HG03460 (cell line): Measurements from ENCODE around the gene CBX1.

Source experiments
- ATAC-seq: cut with Tn5 transposase; IDR thresholded peaks from one replicate; pipeline ENCODE4 v1.9.1; 2021; ENCODE audit not compliant: unreplicated experiment

CBX1 gene

GRCh38 chr17:48101012-48101720 is at the start of gene CBX1:
Gene CBX1 (minus strand): TSS chr17:48101478. CDS start chr17:48077004, 24,474 bp downstream.
- peak; percentile 87 for ATAC-seq

GRCh38 chr17:48150597-48151001 is 49.3 kb upstream of the CBX1 start:
- no peak for ATAC-seq

GRCh38 chr17:48149787-48150463 is 48.6 kb upstream of the CBX1 start:
- ATAC-seq, result no peak

- no peak for ATAC-seq
Observed at GRCh38 chr17:48148854-48149786, 47.8 kb upstream of the CBX1 start.

GRCh38 chr17:48148029-48148770 is 46.9 kb upstream of the CBX1 start:
- ATAC-seq, result no peak

- ATAC-seq, result no peak
Observed at GRCh38 chr17:48144976-48145798, 43.9 kb upstream of the CBX1 start.

GRCh38 chr17:48144231-48144630 is 43.0 kb upstream of the CBX1 start:
- ATAC-seq, result no peak

- no peak for ATAC-seq
Observed at GRCh38 chr17:48143629-48144028, 42.4 kb upstream of the CBX1 start.

GRCh38 chr17:48139944-48140343 is 38.7 kb upstream of the CBX1 start:
- ATAC-seq, result no peak

- no peak for ATAC-seq
Observed at GRCh38 chr17:48137656-48138055, 36.4 kb upstream of the CBX1 start.

GRCh38 chr17:48134912-48135480 is 33.7 kb upstream of the CBX1 start:
- no peak for ATAC-seq

GRCh38 chr17:48132385-48132784 is 31.1 kb upstream of the CBX1 start:
- no peak for ATAC-seq

GRCh38 chr17:48131216-48131824 is 30.0 kb upstream of the CBX1 start:
- ATAC-seq, result no peak

GRCh38 chr17:48129981-48130380 is 28.7 kb upstream of the CBX1 start:
- no peak for ATAC-seq

- ATAC-seq, result no peak
Observed at GRCh38 chr17:48128400-48128799, 27.1 kb upstream of the CBX1 start.

- no peak for ATAC-seq
Observed at GRCh38 chr17:48127371-48128051, 26.2 kb upstream of the CBX1 start.

- no peak for ATAC-seq
Observed at GRCh38 chr17:48126532-48126850, 25.2 kb upstream of the CBX1 start.

- ATAC-seq, result no peak
Observed at GRCh38 chr17:48125829-48126531, 24.7 kb upstream of the CBX1 start.
